Adipocyte (in vitro differentiated cells): ENCODE data around the gene GSPT2.

Experiments used
- DNase-seq: peaks from one replicate; pipeline ENCODE4 v3.0.0-alpha.2; 2015; ENCODE audit warnings: low read depth
- H3K27me3 ChIP-seq: replicated peaks from 2 replicates; pipeline ENCODE4 v1.7.0; 2013; ENCODE audit warnings: mild to moderate bottlenecking, low read length, moderate library complexity; ENCODE audit not compliant: control insufficient read depth, insufficient read depth
- H3K36me3 ChIP-seq: 2 replicates; pipeline ENCODE4 v1.7.0; 2013; ENCODE audit warnings: low read length, mild to moderate bottlenecking, moderate library complexity; ENCODE audit not compliant: control insufficient read depth, insufficient read depth, severe bottlenecking
- H3K4me1 ChIP-seq: 2 replicates; pipeline ENCODE4 v1.7.0; 2013; ENCODE audit warnings: mild to moderate bottlenecking, low read length, moderate library complexity; ENCODE audit not compliant: control insufficient read depth, insufficient read depth
- H3K4me3 ChIP-seq: 2 replicates; pipeline ENCODE4 v1.7.0; 2013; ENCODE audit warnings: mild to moderate bottlenecking, low read length, moderate library complexity
- H3K9ac ChIP-seq: 2 replicates; pipeline ENCODE4 v1.7.0; 2013; ENCODE audit warnings: mild to moderate bottlenecking, low read length, moderate library complexity
- H3K9me3 ChIP-seq: 2 replicates; pipeline ENCODE4 v1.7.0; 2013; ENCODE audit warnings: mild to moderate bottlenecking, low read length, moderate library complexity; ENCODE audit not compliant: control insufficient read depth

Gene GSPT2

GRCh38 chrX:51760657-51761056 is 17.4 kb downstream of the GSPT2 start:
- H3K4me1 ChIP-seq = no peaks in the 10 kb centered on the region
- DNase-seq = no peak
- H3K9me3 ChIP-seq = peaks cover 5% of the 10 kb centered on the region
- H3K9ac ChIP-seq = no peak overlapping the region
- no peak overlapping the region for H3K4me3 ChIP-seq
- H3K36me3 ChIP-seq = no peaks in the 10 kb centered on the region
- peaks cover 8% of the 10 kb centered on the region for H3K27me3 ChIP-seq

- no peak for DNase-seq
- Histone ChIP-seq H3K9me3 (peaks cover 11% of the 10 kb centered on the region), H3K9ac (no peak overlapping the region), H3K36me3 (no peaks in the 10 kb centered on the region), H3K4me1 (no peaks in the 10 kb centered on the region), H3K4me3 (no peak overlapping the region), H3K27me3 (peaks cover 19% of the 10 kb centered on the region)
These were observed 23.3 kb downstream of the GSPT2 start for GRCh38 chrX:51766546-51766945.

- Histone ChIP-seq H3K9ac (no peak overlapping the region), H3K4me1 (no peaks in the 10 kb centered on the region), H3K36me3 (no peaks in the 10 kb centered on the region), H3K4me3 (no peak overlapping the region), H3K9me3 (no peaks in the 10 kb centered on the region), H3K27me3 (peaks cover 14% of the 10 kb centered on the region)
- DNase-seq = no peak
These were observed 33.6 kb downstream of the GSPT2 start for GRCh38 chrX:51776851-51777250.

- H3K9ac ChIP-seq = no peak overlapping the region
- no peak overlapping the region for H3K4me3 ChIP-seq
- no peaks in the 10 kb centered on the region for H3K4me1 ChIP-seq
- no peaks in the 10 kb centered on the region for H3K36me3 ChIP-seq
- no peaks in the 10 kb centered on the region for H3K9me3 ChIP-seq
- peaks cover 19% of the 10 kb centered on the region for H3K27me3 ChIP-seq
- DNase-seq = no peak
These were observed 36.1 kb downstream of the GSPT2 start for GRCh38 chrX:51779306-51779705.

- Histone ChIP-seq H3K9me3 (peaks cover 18% of the 10 kb centered on the region), H3K27me3 (peaks cover 10% of the 10 kb centered on the region), H3K4me3 (no peak overlapping the region), H3K9ac (no peak overlapping the region), H3K36me3 (no peaks in the 10 kb centered on the region), H3K4me1 (no peaks in the 10 kb centered on the region)
- DNase-seq = no peak
These were observed 51.9 kb downstream of the GSPT2 start for GRCh38 chrX:51795136-51795535.
